ENCODE data around the gene MAGEA2. TPM values are rescaled to one million over a fixed set of nuclear protein-coding genes. Genes with fewer than 3 reads are reported as not detected.
"Not testable (repeated sequence)": the region's sequence is repeated elsewhere in the genome, so short reads cannot be mapped to it uniquely, and the experiment has no call there.

MAGEA2 gene
- total and polyA plus RNA-seq, 4 donors: not detected

DNA sequence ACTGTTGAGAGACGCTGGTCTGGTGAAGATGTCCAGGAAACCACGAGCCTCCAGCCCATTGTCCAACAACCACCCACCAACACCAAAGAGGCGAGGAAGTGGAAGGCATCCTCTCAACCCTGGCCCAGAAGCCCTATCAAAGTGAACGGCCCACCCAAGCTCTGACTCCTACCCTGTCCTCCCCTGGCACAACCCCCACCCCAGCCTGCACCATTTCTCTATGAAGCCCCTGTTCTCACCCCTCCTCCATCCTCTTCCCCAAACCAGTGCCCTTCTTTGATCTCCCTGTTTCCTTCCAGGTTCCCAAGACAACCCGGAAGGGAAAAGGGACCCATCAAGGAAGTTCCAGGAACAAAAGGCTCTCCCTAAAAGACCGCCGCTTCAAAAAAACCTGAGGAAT lies 5.9 kb upstream of the MAGEA2 start:
- DNase-seq (ENCODE audit: low spot score): not testable (repeated sequence)

DNA sequence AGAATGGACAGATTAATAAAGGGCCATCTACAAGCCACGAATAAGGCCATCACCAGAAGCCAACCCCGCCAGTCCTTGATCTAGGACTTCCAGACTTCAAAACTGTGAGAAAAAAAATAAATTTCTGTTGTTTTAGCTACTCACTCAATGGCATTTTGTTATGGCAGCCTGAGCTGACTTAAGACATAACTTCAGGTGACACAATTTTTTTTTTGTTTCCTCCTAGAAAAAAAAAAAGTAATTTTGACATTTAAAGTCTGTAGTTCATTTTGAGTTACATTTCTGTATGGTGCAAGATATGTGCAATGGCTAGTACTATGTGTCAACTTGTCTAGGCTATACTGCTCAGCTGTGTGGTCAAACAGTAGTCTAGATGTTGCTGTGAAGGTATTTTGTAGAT lies 5.3 kb upstream of the MAGEA2 start, which contains the start of gene CSAG3:
TSS of gene CSAG3 (plus strand) at position 301 of the 400 bp plus-strand sequence.
- WGBS: no CpG with 5 or more reads among the region's 2 CpGs
- not testable (repeated sequence) for H3K9me3 ChIP-seq (ENCODE audit: control insufficient read depth in 4 of 4, low read length in 3 of 4); H3K27me3 ChIP-seq (ENCODE audit: control insufficient read depth in 4 of 4, insufficient read depth in 4 of 4, low read length in 3 of 4); DNase-seq (ENCODE audit: low spot score); H3K27ac ChIP-seq (ENCODE audit: low read depth in 1 of 2, low read length in 2 of 2); H3K4me3 ChIP-seq (ENCODE audit: low read depth in 1 of 3, low read length in 3 of 3); H3K36me3 ChIP-seq (ENCODE audit: control insufficient read depth in 4 of 4, insufficient read depth in 3 of 4, low read depth in 1 of 4, low read length in 3 of 4); H3K4me1 ChIP-seq (ENCODE audit: control insufficient read depth in 4 of 4, insufficient read depth in 4 of 4, low read length in 3 of 4); H3K9ac ChIP-seq (ENCODE audit: low read depth in 1 of 2, low read length in 2 of 2)

More for the DNA sequence above, 5.9 kb upstream of the MAGEA2 start:
- H3K4me1 ChIP-seq (ENCODE audit: control insufficient read depth in 4 of 4, insufficient read depth in 4 of 4, low read length in 3 of 4); H3K4me3 ChIP-seq (ENCODE audit: low read depth in 1 of 3, low read length in 3 of 3); H3K9me3 ChIP-seq (ENCODE audit: control insufficient read depth in 4 of 4, low read length in 3 of 4); H3K27ac ChIP-seq (ENCODE audit: low read depth in 1 of 2, low read length in 2 of 2); H3K9ac ChIP-seq (ENCODE audit: low read depth in 1 of 2, low read length in 2 of 2); H3K27me3 ChIP-seq (ENCODE audit: control insufficient read depth in 4 of 4, insufficient read depth in 4 of 4, low read length in 3 of 4); H3K36me3 ChIP-seq (ENCODE audit: control insufficient read depth in 4 of 4, insufficient read depth in 3 of 4, low read depth in 1 of 4, low read length in 3 of 4): not testable (repeated sequence)
- WGBS: 89% methylated on average over 3 of the region's 7 CpGs

DNA sequence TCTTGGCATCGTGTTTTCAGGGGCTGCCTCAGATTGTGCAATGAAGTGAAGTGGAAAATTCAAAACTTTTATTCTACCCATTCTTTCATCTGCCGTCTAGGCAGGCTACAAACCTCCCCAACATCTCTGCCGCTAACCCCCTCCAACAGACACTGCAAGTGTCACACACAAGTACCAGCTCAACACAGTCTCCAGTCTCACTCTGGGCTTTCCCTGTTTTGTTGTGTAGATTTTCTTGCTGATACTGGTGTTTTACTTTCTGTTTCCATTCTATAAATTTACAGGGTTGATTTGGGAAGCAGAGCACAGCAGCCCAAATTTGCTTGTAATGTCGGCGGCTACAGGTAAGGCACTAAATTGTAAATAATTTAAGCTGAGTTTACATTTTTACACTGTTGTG lies 1.2 kb upstream of the MAGEA2 start:
- not testable (repeated sequence) for H3K27me3 ChIP-seq (ENCODE audit: control insufficient read depth in 4 of 4, insufficient read depth in 4 of 4, low read length in 3 of 4); H3K4me1 ChIP-seq (ENCODE audit: control insufficient read depth in 4 of 4, insufficient read depth in 4 of 4, low read length in 3 of 4); H3K27ac ChIP-seq (ENCODE audit: low read depth in 1 of 2, low read length in 2 of 2); H3K9me3 ChIP-seq (ENCODE audit: control insufficient read depth in 4 of 4, low read length in 3 of 4); H3K36me3 ChIP-seq (ENCODE audit: control insufficient read depth in 4 of 4, insufficient read depth in 3 of 4, low read depth in 1 of 4, low read length in 3 of 4); H3K9ac ChIP-seq (ENCODE audit: low read depth in 1 of 2, low read length in 2 of 2); DNase-seq (ENCODE audit: low spot score); H3K4me3 ChIP-seq (ENCODE audit: low read depth in 1 of 3, low read length in 3 of 3)
- no CpG with 5 or more reads among the region's 5 CpGs for WGBS

DNA sequence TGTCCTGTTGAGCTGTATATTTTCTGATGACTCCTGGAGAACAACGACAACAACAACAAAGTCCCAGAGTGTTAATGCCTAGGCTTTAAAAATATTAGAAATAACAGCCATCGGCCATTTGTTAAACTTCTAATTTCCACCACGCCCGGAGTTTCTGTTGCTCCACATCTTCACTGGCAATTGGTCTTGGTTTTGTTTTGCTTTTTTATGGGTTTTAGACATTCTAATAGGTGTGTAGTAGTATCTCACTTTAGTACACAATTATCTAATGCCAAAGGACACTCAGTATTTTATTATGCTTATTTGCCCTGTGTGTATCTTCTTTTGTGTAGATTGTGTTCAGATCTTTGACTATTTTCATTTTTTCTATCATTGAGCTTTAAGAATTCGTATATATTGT lies 15.1 kb downstream of the MAGEA2 start:
- Histone ChIP-seq H3K4me3 (ENCODE audit: low read depth in 1 of 3, low read length in 3 of 3) (no peak overlapping the region), H3K27ac (ENCODE audit: low read depth in 1 of 2, low read length in 2 of 2) (no peak overlapping the region), H3K36me3 (ENCODE audit: control insufficient read depth in 4 of 4, insufficient read depth in 3 of 4, low read depth in 1 of 4, low read length in 3 of 4) (no peaks in the 10 kb centered on the region), H3K9ac (ENCODE audit: low read depth in 1 of 2, low read length in 2 of 2) (no peak overlapping the region), H3K4me1 (ENCODE audit: control insufficient read depth in 4 of 4, insufficient read depth in 4 of 4, low read length in 3 of 4) (no peaks in the 10 kb centered on the region), H3K27me3 (ENCODE audit: control insufficient read depth in 4 of 4, insufficient read depth in 4 of 4, low read length in 3 of 4) (no peaks in the 10 kb centered on the region), H3K9me3 (ENCODE audit: control insufficient read depth in 4 of 4, low read length in 3 of 4) (no peaks in the 10 kb centered on the region)
- whole genome bisulfite sequencing: 90% methylated on average over 5 of the region's 5 CpGs
- TF ChIP-seq HNF4G (IDR thresholded peaks at IDR 0.05) (no peak), RXRA (IDR thresholded peaks at IDR 0.05) (no peak), NR2F2 (IDR thresholded peaks at IDR 0.05) (no peak), YY1 (IDR thresholded peaks at IDR 0.05) (no peak), JUND (IDR thresholded peaks at IDR 0.05) (no peak), TAF1 (conservative IDR thresholded peaks at IDR 0.05) (no peak), GABPA (IDR thresholded peaks at IDR 0.05 in 1 of 2, conservative IDR thresholded peaks at IDR 0.05 in 1 of 2) (no peak), RAD21 (IDR thresholded peaks at IDR 0.05) (no peak), HNF4A (conservative IDR thresholded peaks at IDR 0.05) (no peak), SP1 (IDR thresholded peaks at IDR 0.05) (no peak), FOXA1 (IDR thresholded peaks at IDR 0.05) (no peak), FOXA2 (IDR thresholded peaks at IDR 0.05) (no peak)
- TF ChIP-seq, protein P1, sequence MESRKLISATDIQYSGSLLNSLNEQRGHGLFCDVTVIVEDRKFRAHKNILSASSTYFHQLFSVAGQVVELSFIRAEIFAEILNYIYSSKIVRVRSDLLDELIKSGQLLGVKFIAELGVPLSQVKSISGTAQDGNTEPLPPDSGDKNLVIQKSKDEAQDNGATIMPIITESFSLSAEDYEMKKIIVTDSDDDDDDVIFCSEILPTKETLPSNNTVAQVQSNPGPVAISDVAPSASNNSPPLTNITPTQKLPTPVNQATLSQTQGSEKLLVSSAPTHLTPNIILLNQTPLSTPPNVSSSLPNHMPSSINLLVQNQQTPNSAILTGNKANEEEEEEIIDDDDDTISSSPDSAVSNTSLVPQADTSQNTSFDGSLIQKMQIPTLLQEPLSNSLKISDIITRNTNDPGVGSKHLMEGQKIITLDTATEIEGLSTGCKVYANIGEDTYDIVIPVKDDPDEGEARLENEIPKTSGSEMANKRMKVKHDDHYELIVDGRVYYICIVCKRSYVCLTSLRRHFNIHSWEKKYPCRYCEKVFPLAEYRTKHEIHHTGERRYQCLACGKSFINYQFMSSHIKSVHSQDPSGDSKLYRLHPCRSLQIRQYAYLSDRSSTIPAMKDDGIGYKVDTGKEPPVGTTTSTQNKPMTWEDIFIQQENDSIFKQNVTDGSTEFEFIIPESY (IDR thresholded peaks at IDR 0.05): no peak
- TF ChIP-seq, protein P2, sequence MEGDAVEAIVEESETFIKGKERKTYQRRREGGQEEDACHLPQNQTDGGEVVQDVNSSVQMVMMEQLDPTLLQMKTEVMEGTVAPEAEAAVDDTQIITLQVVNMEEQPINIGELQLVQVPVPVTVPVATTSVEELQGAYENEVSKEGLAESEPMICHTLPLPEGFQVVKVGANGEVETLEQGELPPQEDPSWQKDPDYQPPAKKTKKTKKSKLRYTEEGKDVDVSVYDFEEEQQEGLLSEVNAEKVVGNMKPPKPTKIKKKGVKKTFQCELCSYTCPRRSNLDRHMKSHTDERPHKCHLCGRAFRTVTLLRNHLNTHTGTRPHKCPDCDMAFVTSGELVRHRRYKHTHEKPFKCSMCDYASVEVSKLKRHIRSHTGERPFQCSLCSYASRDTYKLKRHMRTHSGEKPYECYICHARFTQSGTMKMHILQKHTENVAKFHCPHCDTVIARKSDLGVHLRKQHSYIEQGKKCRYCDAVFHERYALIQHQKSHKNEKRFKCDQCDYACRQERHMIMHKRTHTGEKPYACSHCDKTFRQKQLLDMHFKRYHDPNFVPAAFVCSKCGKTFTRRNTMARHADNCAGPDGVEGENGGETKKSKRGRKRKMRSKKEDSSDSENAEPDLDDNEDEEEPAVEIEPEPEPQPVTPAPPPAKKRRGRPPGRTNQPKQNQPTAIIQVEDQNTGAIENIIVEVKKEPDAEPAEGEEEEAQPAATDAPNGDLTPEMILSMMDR (IDR thresholded peaks at IDR 0.05; ENCODE audit: low read depth, low read length, missing input control): no peak
- TF ChIP-seq, protein P3, sequence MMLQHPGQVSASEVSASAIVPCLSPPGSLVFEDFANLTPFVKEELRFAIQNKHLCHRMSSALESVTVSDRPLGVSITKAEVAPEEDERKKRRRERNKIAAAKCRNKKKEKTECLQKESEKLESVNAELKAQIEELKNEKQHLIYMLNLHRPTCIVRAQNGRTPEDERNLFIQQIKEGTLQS (IDR thresholded peaks at IDR 0.05): no peak
- TF ChIP-seq, protein P4, sequence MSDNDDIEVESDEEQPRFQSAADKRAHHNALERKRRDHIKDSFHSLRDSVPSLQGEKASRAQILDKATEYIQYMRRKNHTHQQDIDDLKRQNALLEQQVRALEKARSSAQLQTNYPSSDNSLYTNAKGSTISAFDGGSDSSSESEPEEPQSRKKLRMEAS (IDR thresholded peaks at IDR 0.05): no peak
- no peak for DNase-seq (ENCODE audit: low spot score)

DNA sequence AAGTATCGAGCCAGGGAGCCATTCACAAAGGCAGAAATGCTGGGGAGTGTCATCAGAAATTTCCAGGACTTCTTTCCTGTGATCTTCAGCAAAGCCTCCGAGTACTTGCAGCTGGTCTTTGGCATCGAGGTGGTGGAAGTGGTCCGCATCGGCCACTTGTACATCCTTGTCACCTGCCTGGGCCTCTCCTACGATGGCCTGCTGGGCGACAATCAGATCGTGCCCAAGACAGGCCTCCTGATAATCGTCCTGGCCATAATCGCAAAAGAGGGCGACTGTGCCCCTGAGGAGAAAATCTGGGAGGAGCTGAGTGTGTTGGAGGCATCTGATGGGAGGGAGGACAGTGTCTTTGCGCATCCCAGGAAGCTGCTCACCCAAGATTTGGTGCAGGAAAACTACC lies 17.1 kb downstream of the MAGEA2 start:
- H3K27ac ChIP-seq (ENCODE audit: low read depth in 1 of 2, low read length in 2 of 2); DNase-seq (ENCODE audit: low spot score); H3K4me3 ChIP-seq (ENCODE audit: low read depth in 1 of 3, low read length in 3 of 3); H3K27me3 ChIP-seq (ENCODE audit: control insufficient read depth in 4 of 4, insufficient read depth in 4 of 4, low read length in 3 of 4); H3K9ac ChIP-seq (ENCODE audit: low read depth in 1 of 2, low read length in 2 of 2); H3K36me3 ChIP-seq (ENCODE audit: control insufficient read depth in 4 of 4, insufficient read depth in 3 of 4, low read depth in 1 of 4, low read length in 3 of 4); H3K4me1 ChIP-seq (ENCODE audit: control insufficient read depth in 4 of 4, insufficient read depth in 4 of 4, low read length in 3 of 4); H3K9me3 ChIP-seq (ENCODE audit: control insufficient read depth in 4 of 4, low read length in 3 of 4): not testable (repeated sequence)
- WGBS: 84% methylated on average over 12 of the region's 12 CpGs
